HCT116 (cell line): ENCODE results near the gene KLK1. TPM values are rescaled to one million over a fixed set of nuclear protein-coding genes. Genes with fewer than 3 reads are reported as not detected.

Experiments
- ATAC-seq: fragments of 200-7000 bp; cut with Tn5 transposase; 2 replicates; pipeline ENCODE4 v1.9.1; 2020; ENCODE audit warnings: mild to moderate bottlenecking, moderate library complexity
- BruUV-seq: library from RNA; stranded (reverse); fragments of 400-500 nt; replicated peaks from 2 replicates; lab custom pipeline; 2021; lab: Mats Ljungman, UMichigan
- CTCF ChIA-PET: fragments of 300-600 bp; sonication (Branson Sonifier 250); formaldehyde crosslinking; loops from one replicate; lab custom pipeline; 2021; ENCODE audit warnings: antibody characterized with exemption; lab: Charles Lee
- POLR2A ChIA-PET: fragments of 300-600, 350-600 bp; sonication (Branson Sonifier 250); formaldehyde crosslinking; loops from one replicate; lab custom pipeline; 2021; ENCODE audit warnings: antibody characterized with exemption; lab: Charles Lee
- RAD21 ChIA-PET, 2 experiments: fragments of 300-600 bp; sonication (Branson Sonifier 250); formaldehyde crosslinking; loops; one replicate each; lab custom pipeline; 2023; ENCODE audit warnings: low total read pairs in 2 of 2; ENCODE audit not compliant: uncharacterized antibody in 2 of 2, unreplicated experiment in 2 of 2, low non-redundant PET in 1 of 2; lab: Charles Lee
- DNase-seq: peaks from one replicate; pipeline ENCODE4 v3.0.0-alpha.2; 2010; ENCODE audit warnings: low read depth, low spot score
- H2AFZ ChIP-seq: fragments of 200-600 bp; shearing (Covaris generic), sonication (generic); 2 replicates; pipeline ENCODE4 v1.6.1; 2017; ENCODE audit warnings: low read depth, mixed run types, mixed read lengths, antibody characterized with exemption, low read length; ENCODE audit not compliant: poor library complexity, severe bottlenecking
- H3K27ac ChIP-seq: 2 replicates; pipeline ENCODE4 v1.5.1; 2012; ENCODE audit warnings: low read depth, low read length
- H3K27me3 ChIP-seq: fragments of 200-600 bp; sonication (generic); 2 replicates; pipeline ENCODE4 v1.6.1; 2016; ENCODE audit warnings: mixed run types, low read length, mixed read lengths; ENCODE audit not compliant: insufficient read depth
- H3K36me3 ChIP-seq, 2 experiments: fragments of 200-500 bp in 1 of 2; fragments of 200-600 bp in 1 of 2; sonication (Bioruptor generic) in 1 of 2; sonication (generic) in 1 of 2; 2 replicates each; pipeline versions ENCODE4 v1.5.1 to v1.6.1; 2014 to 2016; ENCODE audit warnings: low read length in 2 of 2, inconsistent platforms in 1 of 2, mixed read lengths in 1 of 2, mixed run types in 1 of 2; ENCODE audit not compliant: insufficient read depth in 2 of 2, control insufficient read depth in 1 of 2
- H3K4me1 ChIP-seq, 2 experiments: fragments of 200-600 bp in 1 of 2; sonication (generic) in 1 of 2; 2 replicates each; pipeline versions ENCODE4 v1.5.1 to v1.6.1; 2012 to 2017; ENCODE audit warnings: low read length in 2 of 2, inconsistent platforms in 1 of 2, mild to moderate bottlenecking in 1 of 2, mixed read lengths in 1 of 2, mixed run types in 1 of 2, moderate library complexity in 1 of 2; ENCODE audit not compliant: insufficient read depth in 2 of 2, control insufficient read depth in 1 of 2
- H3K4me2 ChIP-seq: fragments of 200-600 bp; sonication (generic); 2 replicates; pipeline ENCODE4 v1.6.1; 2017; ENCODE audit warnings: mixed run types, low read length, mixed read lengths
- H3K4me3 ChIP-seq, 2 experiments: fragments of 200-600 bp in 1 of 2; sonication (generic) in 1 of 2; replicated peaks in 1 of 2; 2 replicates each; pipeline ENCODE4 v1.5.1; 2011 to 2016; ENCODE audit warnings: low read length in 2 of 2, control low read depth in 1 of 2, low read depth in 1 of 2, mild to moderate bottlenecking in 1 of 2, mixed read lengths in 1 of 2, mixed run types in 1 of 2
- H3K79me2 ChIP-seq: fragments of 200-600 bp; sonication (generic); 2 replicates; pipeline ENCODE4 v1.6.1; 2017; ENCODE audit warnings: mild to moderate bottlenecking, mixed run types, low read length, moderate library complexity, mixed read lengths; ENCODE audit not compliant: insufficient read depth
- H3K9ac ChIP-seq: fragments of 200-600 bp; sonication (generic); 2 replicates; pipeline ENCODE4 v1.6.1; 2016; ENCODE audit warnings: low read length, mixed read lengths
- H3K9me2 ChIP-seq: fragments of 200-600 bp; sonication (generic), shearing (Covaris generic); 2 replicates; pipeline ENCODE4 v1.6.1; 2017; ENCODE audit warnings: mixed run types, mild to moderate bottlenecking, moderate library complexity; ENCODE audit not compliant: insufficient read depth
- H3K9me3 ChIP-seq, 2 experiments: fragments of 200-500 bp in 1 of 2; fragments of 200-600 bp in 1 of 2; sonication (Bioruptor generic) in 1 of 2; sonication (generic) in 1 of 2; 2 replicates each; pipeline ENCODE4 v1.6.1; 2014 to 2017; ENCODE audit warnings: low read length in 2 of 2, mixed read lengths in 2 of 2, inconsistent platforms in 1 of 2, low read depth in 1 of 2, mild to moderate bottlenecking in 1 of 2, mixed run types in 1 of 2, moderate library complexity in 1 of 2; ENCODE audit not compliant: control insufficient read depth in 1 of 2, insufficient read depth in 1 of 2
- H4K20me1 ChIP-seq: fragments of 200-600 bp; sonication (generic), shearing (Covaris generic); 2 replicates; pipeline ENCODE4 v1.6.1; 2017; ENCODE audit warnings: mixed run types, mild to moderate bottlenecking, moderate library complexity; ENCODE audit not compliant: insufficient read depth
- CBX3 ChIP-seq: IDR thresholded peaks from 2 replicates; pipeline ENCODE4 v1.6.1; 2012; ENCODE audit warnings: low read depth
- EZH2 ChIP-seq: fragments of 200-600 bp; sonication (generic); IDR thresholded peaks from 2 replicates; pipeline ENCODE4 v1.6.1; 2017; ENCODE audit warnings: antibody characterized with exemption, mixed run types
- EZH2phosphoT487 ChIP-seq: fragments of 200-600 bp; IDR thresholded peaks from 2 replicates; pipeline ENCODE4 v1.6.1; 2018; ENCODE audit warnings: antibody characterized with exemption, borderline replicate concordance
- JUND ChIP-seq: IDR thresholded peaks from 2 replicates; pipeline ENCODE4 v1.6.1; 2012
- POLR2A ChIP-seq: IDR thresholded peaks from 2 replicates; pipeline ENCODE4 v1.7.0; 2011; ENCODE audit warnings: borderline replicate concordance; ENCODE audit not compliant: insufficient read depth, insufficient read length; ENCODE audit errors: extremely low read depth
- POLR2AphosphoS5 ChIP-seq: IDR thresholded peaks from 2 replicates; pipeline ENCODE4 v1.6.1; 2011; ENCODE audit warnings: mild to moderate bottlenecking, low read depth, low read length, moderate library complexity
- RAD21 ChIP-seq: IDR thresholded peaks from 2 replicates; pipeline ENCODE4 v1.6.1; 2012; ENCODE audit warnings: low read depth, mild to moderate bottlenecking
- SIN3A ChIP-seq: IDR thresholded peaks from 2 replicates; pipeline ENCODE4 v1.6.1; 2012; ENCODE audit warnings: low read depth
- SP1 ChIP-seq: IDR thresholded peaks from 2 replicates; pipeline ENCODE4 v1.6.1; 2012; ENCODE audit warnings: low read depth
- TCF7L2 ChIP-seq: IDR thresholded peaks from 2 replicates; pipeline ENCODE4 v1.7.0; 2011; ENCODE audit warnings: borderline replicate concordance, inconsistent platforms; ENCODE audit not compliant: insufficient read depth, insufficient read length; ENCODE audit errors: extremely low read depth
- YY1 ChIP-seq: IDR thresholded peaks from 2 replicates; pipeline ENCODE4 v1.6.1; 2011; ENCODE audit warnings: low read length, low read depth, moderate library complexity, mild to moderate bottlenecking; ENCODE audit not compliant: insufficient replicate concordance; ENCODE audit errors: extremely low read depth
- ZNF274 ChIP-seq: fragments of 200-500 bp; sonication (Bioruptor generic); IDR thresholded peaks from 2 replicates; pipeline ENCODE4 v1.6.1; 2014; ENCODE audit warnings: mild to moderate bottlenecking, low read depth, low read length, inconsistent platforms
- intact Hi-C: fragments of 100-400 bp; cut with micrococcal nuclease; formaldehyde crosslinking; loops from 2 replicates; pipeline ENCODE4 v1.10.0; 2022
- total RNA-seq: library from RNA; stranded (reverse); gene quantifications from one replicate; pipeline ENCODE4 v1.2.1, GENCODE V29; 2021; ENCODE audit not compliant: unreplicated experiment
- TF ChIP-seq, protein P1 (sequence below), 3 experiments: fragments of 200-600 bp in 1 of 3; sonication (generic) in 1 of 3; IDR thresholded peaks in 2 of 3; conservative IDR thresholded peaks in 1 of 3; 2 replicates each; pipeline ENCODE4 v1.5.1; 2012 to 2017; ENCODE audit warnings: low read depth in 2 of 3, low read length in 2 of 3, antibody characterized with exemption in 1 of 3, borderline replicate concordance in 1 of 3, control low read depth in 1 of 3, mild to moderate bottlenecking in 1 of 3, mixed read lengths in 1 of 3, mixed run types in 1 of 3, moderate library complexity in 1 of 3; ENCODE audit not compliant: insufficient read depth in 1 of 3
- TF ChIP-seq, protein P2 (sequence below): IDR thresholded peaks from 2 replicates; pipeline ENCODE4 v1.6.1; 2012; ENCODE audit warnings: low read depth
- TF ChIP-seq, protein P3 (sequence below): IDR thresholded peaks from 2 replicates; pipeline ENCODE4 v1.6.1; 2011; ENCODE audit warnings: mild to moderate bottlenecking, low read length, moderate library complexity; ENCODE audit not compliant: insufficient replicate concordance; ENCODE audit errors: extremely low read depth

The KLK1 gene
- total RNA-seq, 1 experiment from 2014 or later: 3.3 TPM

DNA sequence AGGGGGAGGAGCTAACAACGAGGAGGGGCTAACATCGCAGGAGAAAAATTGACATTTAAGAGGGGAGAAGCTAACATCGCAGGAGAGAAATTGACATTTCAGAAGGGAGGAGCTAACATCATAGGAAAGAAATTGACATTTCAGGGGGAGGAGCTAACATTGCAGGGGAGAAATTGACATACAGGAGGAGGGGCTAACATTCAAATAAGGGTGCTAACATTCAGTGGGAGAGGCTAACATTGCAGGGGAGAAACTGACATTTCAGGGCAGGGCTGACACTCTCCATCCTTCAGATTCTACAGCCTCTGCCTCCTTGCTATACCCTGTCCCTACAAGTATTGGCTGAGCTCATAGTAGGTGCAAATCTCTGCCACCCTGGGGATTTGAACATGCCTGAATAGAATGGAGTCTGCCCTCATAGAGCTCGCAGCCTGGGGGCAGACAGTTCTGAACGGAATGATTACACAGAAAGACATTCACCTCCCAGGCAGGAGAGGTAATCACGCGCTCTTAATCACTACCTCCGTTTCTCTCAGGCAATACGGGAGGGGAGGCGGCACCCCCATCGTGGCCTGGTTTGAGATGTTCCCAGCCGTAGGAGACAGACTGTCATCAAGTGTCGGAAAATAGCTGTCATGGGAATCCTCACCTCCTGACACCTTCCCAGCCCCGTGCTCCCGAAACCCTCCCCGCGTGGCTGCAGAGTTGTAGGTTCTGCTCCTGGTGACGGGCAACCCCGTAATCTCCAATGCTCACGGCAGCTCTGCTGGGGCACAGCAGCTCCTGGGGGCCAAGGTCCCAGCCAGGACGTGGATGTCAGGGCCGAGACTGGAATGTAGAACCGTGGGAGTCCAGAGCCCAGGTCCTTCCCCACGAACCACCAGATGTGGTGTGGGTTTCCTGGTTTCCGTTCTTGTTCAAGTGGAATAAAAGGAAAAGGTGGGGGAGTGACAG is 43.8 kb downstream of the KLK1 start:
- CTCF ChIA-PET: interaction anchor here (1.2 to 6.4 kb wide), 5 partner anchors 55 to 142 kb away, joined by 3 to 46 read pairs (median 4); no protein-coding TSS in a partner anchor
- BruUV-seq: no TSS peak
- POLR2A ChIA-PET: no interaction called here
- Histone ChIP-seq H3K4me3 (no peak overlapping the region), H3K9me2 (no peaks in the 10 kb centered on the region), H3K79me2 (no peaks in the 10 kb centered on the region), H3K4me1 (peaks cover 6 to 20% of the 10 kb centered on the region in 2 experiments; a peak in 3 of 4 replicates), H3K36me3 (no peaks in the 10 kb centered on the region), H3K27ac (no peak overlapping the region), H3K9me3 (no peaks in the 10 kb centered on the region), H3K9ac (no peak overlapping the region), H3K27me3 (peaks cover 14% of the 10 kb centered on the region; the same call in 1 of the 2 replicates), H2AFZ (no peak overlapping the region), H4K20me1 (no peaks in the 10 kb centered on the region), H3K4me2 (no peak overlapping the region)
- RAD21 ChIA-PET: interaction anchor here (0.6 to 1.1 kb wide), 3 partner anchors 55 to 61 kb away, joined by 3 to 4 read pairs (median 3); no protein-coding TSS in a partner anchor
- TF ChIP-seq TCF7L2: no peak
- TF ChIP-seq EZH2phosphoT487: no peak
- no peak for TF ChIP-seq JUND
- TF ChIP-seq, protein P1, sequence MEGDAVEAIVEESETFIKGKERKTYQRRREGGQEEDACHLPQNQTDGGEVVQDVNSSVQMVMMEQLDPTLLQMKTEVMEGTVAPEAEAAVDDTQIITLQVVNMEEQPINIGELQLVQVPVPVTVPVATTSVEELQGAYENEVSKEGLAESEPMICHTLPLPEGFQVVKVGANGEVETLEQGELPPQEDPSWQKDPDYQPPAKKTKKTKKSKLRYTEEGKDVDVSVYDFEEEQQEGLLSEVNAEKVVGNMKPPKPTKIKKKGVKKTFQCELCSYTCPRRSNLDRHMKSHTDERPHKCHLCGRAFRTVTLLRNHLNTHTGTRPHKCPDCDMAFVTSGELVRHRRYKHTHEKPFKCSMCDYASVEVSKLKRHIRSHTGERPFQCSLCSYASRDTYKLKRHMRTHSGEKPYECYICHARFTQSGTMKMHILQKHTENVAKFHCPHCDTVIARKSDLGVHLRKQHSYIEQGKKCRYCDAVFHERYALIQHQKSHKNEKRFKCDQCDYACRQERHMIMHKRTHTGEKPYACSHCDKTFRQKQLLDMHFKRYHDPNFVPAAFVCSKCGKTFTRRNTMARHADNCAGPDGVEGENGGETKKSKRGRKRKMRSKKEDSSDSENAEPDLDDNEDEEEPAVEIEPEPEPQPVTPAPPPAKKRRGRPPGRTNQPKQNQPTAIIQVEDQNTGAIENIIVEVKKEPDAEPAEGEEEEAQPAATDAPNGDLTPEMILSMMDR (IDR thresholded peaks at IDR 0.05 in 2 of 3, conservative IDR thresholded peaks at IDR 0.05 in 1 of 3; ENCODE audit: borderline replicate concordance in 1 of 3, insufficient read depth in 1 of 3, low read depth in 2 of 3, low read length in 2 of 3): no peak
- TF ChIP-seq SP1: no peak
- no peak for TF ChIP-seq YY1
- no peak for TF ChIP-seq ZNF274
- TF ChIP-seq SIN3A: no peak
- TF ChIP-seq, protein P2, sequence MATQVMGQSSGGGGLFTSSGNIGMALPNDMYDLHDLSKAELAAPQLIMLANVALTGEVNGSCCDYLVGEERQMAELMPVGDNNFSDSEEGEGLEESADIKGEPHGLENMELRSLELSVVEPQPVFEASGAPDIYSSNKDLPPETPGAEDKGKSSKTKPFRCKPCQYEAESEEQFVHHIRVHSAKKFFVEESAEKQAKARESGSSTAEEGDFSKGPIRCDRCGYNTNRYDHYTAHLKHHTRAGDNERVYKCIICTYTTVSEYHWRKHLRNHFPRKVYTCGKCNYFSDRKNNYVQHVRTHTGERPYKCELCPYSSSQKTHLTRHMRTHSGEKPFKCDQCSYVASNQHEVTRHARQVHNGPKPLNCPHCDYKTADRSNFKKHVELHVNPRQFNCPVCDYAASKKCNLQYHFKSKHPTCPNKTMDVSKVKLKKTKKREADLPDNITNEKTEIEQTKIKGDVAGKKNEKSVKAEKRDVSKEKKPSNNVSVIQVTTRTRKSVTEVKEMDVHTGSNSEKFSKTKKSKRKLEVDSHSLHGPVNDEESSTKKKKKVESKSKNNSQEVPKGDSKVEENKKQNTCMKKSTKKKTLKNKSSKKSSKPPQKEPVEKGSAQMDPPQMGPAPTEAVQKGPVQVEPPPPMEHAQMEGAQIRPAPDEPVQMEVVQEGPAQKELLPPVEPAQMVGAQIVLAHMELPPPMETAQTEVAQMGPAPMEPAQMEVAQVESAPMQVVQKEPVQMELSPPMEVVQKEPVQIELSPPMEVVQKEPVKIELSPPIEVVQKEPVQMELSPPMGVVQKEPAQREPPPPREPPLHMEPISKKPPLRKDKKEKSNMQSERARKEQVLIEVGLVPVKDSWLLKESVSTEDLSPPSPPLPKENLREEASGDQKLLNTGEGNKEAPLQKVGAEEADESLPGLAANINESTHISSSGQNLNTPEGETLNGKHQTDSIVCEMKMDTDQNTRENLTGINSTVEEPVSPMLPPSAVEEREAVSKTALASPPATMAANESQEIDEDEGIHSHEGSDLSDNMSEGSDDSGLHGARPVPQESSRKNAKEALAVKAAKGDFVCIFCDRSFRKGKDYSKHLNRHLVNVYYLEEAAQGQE: no peak
- no peak for TF ChIP-seq CBX3
- TF ChIP-seq, protein P3, sequence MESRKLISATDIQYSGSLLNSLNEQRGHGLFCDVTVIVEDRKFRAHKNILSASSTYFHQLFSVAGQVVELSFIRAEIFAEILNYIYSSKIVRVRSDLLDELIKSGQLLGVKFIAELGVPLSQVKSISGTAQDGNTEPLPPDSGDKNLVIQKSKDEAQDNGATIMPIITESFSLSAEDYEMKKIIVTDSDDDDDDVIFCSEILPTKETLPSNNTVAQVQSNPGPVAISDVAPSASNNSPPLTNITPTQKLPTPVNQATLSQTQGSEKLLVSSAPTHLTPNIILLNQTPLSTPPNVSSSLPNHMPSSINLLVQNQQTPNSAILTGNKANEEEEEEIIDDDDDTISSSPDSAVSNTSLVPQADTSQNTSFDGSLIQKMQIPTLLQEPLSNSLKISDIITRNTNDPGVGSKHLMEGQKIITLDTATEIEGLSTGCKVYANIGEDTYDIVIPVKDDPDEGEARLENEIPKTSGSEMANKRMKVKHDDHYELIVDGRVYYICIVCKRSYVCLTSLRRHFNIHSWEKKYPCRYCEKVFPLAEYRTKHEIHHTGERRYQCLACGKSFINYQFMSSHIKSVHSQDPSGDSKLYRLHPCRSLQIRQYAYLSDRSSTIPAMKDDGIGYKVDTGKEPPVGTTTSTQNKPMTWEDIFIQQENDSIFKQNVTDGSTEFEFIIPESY: no peak
- TF ChIP-seq EZH2: no peak
- TF ChIP-seq RAD21: no peak
- no peak for TF ChIP-seq POLR2A
- TF ChIP-seq POLR2AphosphoS5: no peak
- DNase-seq (no peak), ATAC-seq (no peak; the same call in 1 of the 2 replicates)
- intact Hi-C loops: loop anchor here (5.0 kb wide), 1 partner anchor 57 kb away; the partner anchor contains the start of gene CLEC11A
